ENCODE measurements around the gene MYO9B. TPM values are rescaled to one million over a fixed set of nuclear protein-coding genes. Genes with fewer than 3 reads are reported as not detected.
"Not testable (repeated sequence)": the region's sequence is repeated elsewhere in the genome, so short reads cannot be mapped to it uniquely, and the experiment has no call there.

The MYO9B gene
- total RNA-seq, 5 donors from 2014 or later (not counting 1 experiment from before 2014, with no cell fraction given), result 185 to 220 (median 202) TPM

DNA sequence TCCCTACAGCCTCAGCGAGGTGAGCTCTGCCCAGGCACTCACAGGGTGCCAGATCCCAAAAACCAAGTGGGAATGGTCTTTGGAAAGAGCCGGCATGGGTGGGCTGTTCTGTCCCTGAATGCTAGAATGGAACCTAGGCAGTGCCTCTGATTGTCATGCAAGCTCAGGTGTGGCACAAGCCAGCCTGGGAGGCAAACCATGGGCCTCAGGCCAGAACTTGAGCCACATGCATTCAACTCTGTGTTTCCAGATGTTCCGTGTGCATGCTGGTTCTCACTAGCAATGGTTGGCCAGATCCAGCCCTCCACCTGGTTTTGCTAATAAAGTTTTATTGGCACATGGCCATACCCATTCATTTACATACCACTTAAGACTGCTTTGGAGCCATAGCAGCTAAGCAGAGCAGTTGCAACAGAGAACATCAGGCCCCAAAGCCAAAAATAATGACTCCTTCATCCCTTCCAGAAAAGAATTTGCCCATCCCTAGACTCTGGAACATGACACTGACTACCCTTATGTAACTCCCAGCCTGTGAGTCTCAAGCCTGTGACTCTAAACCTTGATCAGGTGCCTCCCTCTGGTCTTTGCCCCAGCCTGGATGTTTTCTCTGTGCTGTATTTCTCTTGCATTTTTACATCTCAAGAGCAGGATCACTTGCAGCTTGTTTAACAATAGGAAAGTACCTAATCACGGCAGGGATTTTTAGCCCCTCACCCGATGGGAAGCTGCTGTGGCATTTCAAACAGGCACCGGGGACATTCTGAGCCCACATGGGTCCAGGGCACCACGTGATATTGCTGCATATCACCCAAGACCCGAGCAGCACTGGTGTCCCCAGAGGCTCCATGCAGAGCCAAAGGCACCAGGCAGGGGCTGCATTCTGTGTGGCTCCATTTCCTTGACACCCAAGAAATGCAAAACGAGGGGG lies 84.2 kb downstream of the MYO9B start:
- no peaks in the 10 kb centered on the region for H3K27me3 ChIP-seq (replicated peaks in 1 of 2; ENCODE audit: control insufficient read depth in 2 of 2, extremely low read depth in 1 of 2, insufficient read depth in 2 of 2, low read length in 1 of 2)
- no peak overlapping the region for H3K4me3 ChIP-seq (ENCODE audit: control insufficient read depth in 1 of 2, extremely low read depth in 1 of 2, low read length in 1 of 2)
- ChIA-PET POLR2A (no interaction called here), CTCF (interaction anchor here in 1 of 2 donors (0.6 kb wide), 1 partner anchor 221 kb away, joined by 3 read pairs; no protein-coding TSS in a partner anchor)
- Mint-ChIP-seq H3K36me3 (peaks cover 50% of the 10 kb centered on the region), H3K4me1 (peaks cover 0 to 5% (median 0%) of the 10 kb centered on the region in 3 donors), H3K9me3 (peaks cover 0 to 4% (median 0%) of the 10 kb centered on the region in 3 donors), H3K27ac (peak overlapping the region; percentile 61 to 65), H3K4me3 (no peak overlapping the region), H3K27me3 (no peaks in the 10 kb centered on the region)
- H3K36me3 ChIP-seq (ENCODE audit: control insufficient read depth in 2 of 2, extremely low read depth in 1 of 2, insufficient read depth in 1 of 2, low read length in 1 of 2), result peaks cover 23 to 74% of the 10 kb centered on the region in 2 donors
- peaks cover 0 to 14% of the 10 kb centered on the region in 2 experiments for H3K4me1 ChIP-seq (ENCODE audit: control insufficient read depth in 1 of 2, extremely low read depth in 1 of 2, insufficient read depth in 2 of 2, low read length in 2 of 2)
- ATAC-seq (replicated peaks in 1 of 4) (no peak), DNase-seq (no peak)
- H3K9me3 ChIP-seq, result no peaks in the 10 kb centered on the region
- H3K27ac ChIP-seq (ENCODE audit: low read length), result no peak overlapping the region
- WGBS (ENCODE audit: insufficient coverage), result 97% methylated on average over 8 of the region's 9 CpGs

DNA sequence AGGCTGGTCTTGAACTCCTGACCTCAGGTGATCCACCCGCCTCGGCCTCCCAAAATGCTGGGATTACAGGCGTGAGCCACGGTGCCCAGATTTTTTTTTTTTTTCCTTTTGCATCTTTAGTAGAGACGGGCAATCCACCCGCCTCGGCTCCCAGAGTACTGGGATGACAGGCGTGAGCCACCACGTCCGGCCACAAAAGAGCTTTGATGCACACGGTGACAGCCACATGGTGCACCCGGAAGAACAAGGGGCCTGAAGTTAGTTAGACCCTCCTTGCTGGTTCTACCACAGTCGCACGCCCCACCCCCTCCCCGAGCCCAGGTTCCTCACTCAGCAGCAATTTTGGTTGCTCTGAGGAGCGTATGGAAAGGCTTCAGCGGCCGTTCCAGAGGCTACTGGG lies 85.3 kb downstream of the MYO9B start:
- Histone ChIP-seq H3K36me3 (ENCODE audit: control insufficient read depth in 2 of 2, extremely low read depth in 1 of 2, insufficient read depth in 1 of 2, low read length in 1 of 2) (peaks cover 24 to 74% of the 10 kb centered on the region in 2 donors), H3K4me1 (ENCODE audit: control insufficient read depth in 1 of 2, extremely low read depth in 1 of 2, insufficient read depth in 2 of 2, low read length in 2 of 2) (peaks cover 0 to 14% of the 10 kb centered on the region in 2 experiments), H3K27ac (ENCODE audit: low read length) (no peak overlapping the region), H3K9me3 (no peaks in the 10 kb centered on the region), H3K27me3 (replicated peaks in 1 of 2; ENCODE audit: control insufficient read depth in 2 of 2, extremely low read depth in 1 of 2, insufficient read depth in 2 of 2, low read length in 1 of 2) (no peaks in the 10 kb centered on the region), H3K4me3 (ENCODE audit: control insufficient read depth in 1 of 2, extremely low read depth in 1 of 2, low read length in 1 of 2) (no peak overlapping the region)
- ChIA-PET CTCF (interaction anchor here (0.7 kb wide), 3 partner anchors 76 to 101 kb away, joined by 3 to 6 read pairs (median 3); no protein-coding TSS in a partner anchor), POLR2A (interaction anchor here in 1 of 2 donors (0.7 kb wide), 1 partner anchor 872 kb away, joined by 6 read pairs; no protein-coding TSS in a partner anchor)
- peaks cover 0 to 5% (median 0%) of the 10 kb centered on the region in 3 donors for H3K4me1 Mint-ChIP-seq
- H3K9me3 Mint-ChIP-seq, result peaks cover 0 to 4% (median 0%) of the 10 kb centered on the region in 3 donors
- WGBS (ENCODE audit: insufficient coverage), result 81% methylated on average over 18 of the region's 18 CpGs
- ATAC-seq (replicated peaks in 1 of 4) (peak in 2 of 4 experiments; percentile 44 to 53), DNase-seq (peak in 9 of 35 experiments; percentile 7 to 58 (median 17))
- no peaks in the 10 kb centered on the region for H3K27me3 Mint-ChIP-seq
- peaks cover 56% of the 10 kb centered on the region for H3K36me3 Mint-ChIP-seq
- peak overlapping the region in 1 of 2 donors; percentile 16 for H3K27ac Mint-ChIP-seq
- H3K4me3 Mint-ChIP-seq, result no peak overlapping the region

DNA sequence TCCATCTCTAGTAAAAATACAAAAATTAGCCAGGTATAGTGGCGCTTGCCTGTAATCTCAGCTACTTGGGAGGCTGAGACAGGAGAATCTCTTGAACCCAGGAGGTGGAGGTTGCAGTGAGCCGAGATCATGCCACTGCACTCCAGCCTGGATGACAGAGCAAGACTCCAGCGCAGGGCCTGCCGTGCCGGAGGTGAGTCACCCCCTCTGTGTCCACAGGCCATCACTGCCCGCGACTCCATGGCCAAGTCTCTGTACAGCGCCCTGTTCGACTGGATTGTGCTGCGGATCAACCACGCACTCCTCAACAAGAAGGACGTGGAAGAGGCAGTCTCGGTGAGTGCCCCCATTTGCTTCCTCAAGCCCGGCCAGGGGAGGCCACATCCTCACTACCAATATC lies 86.6 kb downstream of the MYO9B start:
- DNase-seq; H3K27me3 ChIP-seq (replicated peaks in 1 of 2; ENCODE audit: control insufficient read depth in 2 of 2, extremely low read depth in 1 of 2, insufficient read depth in 2 of 2, low read length in 1 of 2); ATAC-seq (replicated peaks in 1 of 4); H3K9me3 ChIP-seq; H3K4me3 ChIP-seq (ENCODE audit: control insufficient read depth in 1 of 2, extremely low read depth in 1 of 2, low read length in 1 of 2); H3K4me3 Mint-ChIP-seq; H3K9me3 Mint-ChIP-seq; H3K4me1 Mint-ChIP-seq; CTCF ChIA-PET; POLR2A ChIA-PET; H3K27ac Mint-ChIP-seq; H3K27ac ChIP-seq (ENCODE audit: low read length); H3K27me3 Mint-ChIP-seq: not testable (repeated sequence)
- WGBS (ENCODE audit: insufficient coverage), result 98% methylated on average over 12 of the region's 14 CpGs
- peaks cover 60% of the 10 kb centered on the region for H3K36me3 Mint-ChIP-seq
- Histone ChIP-seq H3K4me1 (ENCODE audit: control insufficient read depth in 1 of 2, extremely low read depth in 1 of 2, insufficient read depth in 2 of 2, low read length in 2 of 2) (peaks cover 0 to 14% of the 10 kb centered on the region in 2 experiments), H3K36me3 (ENCODE audit: control insufficient read depth in 2 of 2, extremely low read depth in 1 of 2, insufficient read depth in 1 of 2, low read length in 1 of 2) (peaks cover 29 to 68% of the 10 kb centered on the region in 2 donors)

DNA sequence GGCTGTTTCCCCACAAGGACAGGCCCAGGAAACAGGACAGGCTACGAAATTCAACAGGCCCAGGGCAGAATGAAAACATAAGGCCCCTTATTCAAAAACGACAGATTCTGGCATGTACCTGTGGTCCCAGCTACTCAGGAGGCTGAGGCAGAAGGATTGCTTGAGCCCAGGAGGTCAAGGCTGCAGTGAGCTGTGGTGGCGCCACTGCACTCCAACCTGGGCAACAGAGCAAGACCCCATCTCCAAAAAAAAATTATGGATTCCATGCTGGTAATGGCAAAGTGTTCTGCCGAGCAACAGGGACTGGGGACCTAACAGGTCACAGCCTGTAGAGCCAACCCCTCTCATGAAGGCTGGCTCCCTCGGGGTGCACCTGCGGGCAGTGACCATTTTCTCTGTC lies 87.0 kb downstream of the MYO9B start:
- Mint-ChIP-seq H3K27ac (no peak overlapping the region), H3K9me3 (peaks cover 0 to 4% (median 0%) of the 10 kb centered on the region in 3 donors), H3K4me3 (no peak overlapping the region), H3K27me3 (no peaks in the 10 kb centered on the region), H3K4me1 (peaks cover 0 to 5% (median 0%) of the 10 kb centered on the region in 3 donors), H3K36me3 (peaks cover 59% of the 10 kb centered on the region)
- Histone ChIP-seq H3K4me3 (ENCODE audit: control insufficient read depth in 1 of 2, extremely low read depth in 1 of 2, low read length in 1 of 2) (no peak overlapping the region), H3K27ac (ENCODE audit: low read length) (no peak overlapping the region), H3K4me1 (ENCODE audit: control insufficient read depth in 1 of 2, extremely low read depth in 1 of 2, insufficient read depth in 2 of 2, low read length in 2 of 2) (peaks cover 0 to 14% of the 10 kb centered on the region in 2 experiments), H3K36me3 (ENCODE audit: control insufficient read depth in 2 of 2, extremely low read depth in 1 of 2, insufficient read depth in 1 of 2, low read length in 1 of 2) (peaks cover 34 to 69% of the 10 kb centered on the region in 2 donors), H3K27me3 (replicated peaks in 1 of 2; ENCODE audit: control insufficient read depth in 2 of 2, extremely low read depth in 1 of 2, insufficient read depth in 2 of 2, low read length in 1 of 2) (no peaks in the 10 kb centered on the region), H3K9me3 (no peaks in the 10 kb centered on the region)
- DNase-seq (no peak), ATAC-seq (replicated peaks in 1 of 4) (no peak)
- ChIA-PET POLR2A (no interaction called here), CTCF (no interaction called here)
- 98% methylated on average over 4 of the region's 6 CpGs for WGBS (ENCODE audit: insufficient coverage)

DNA sequence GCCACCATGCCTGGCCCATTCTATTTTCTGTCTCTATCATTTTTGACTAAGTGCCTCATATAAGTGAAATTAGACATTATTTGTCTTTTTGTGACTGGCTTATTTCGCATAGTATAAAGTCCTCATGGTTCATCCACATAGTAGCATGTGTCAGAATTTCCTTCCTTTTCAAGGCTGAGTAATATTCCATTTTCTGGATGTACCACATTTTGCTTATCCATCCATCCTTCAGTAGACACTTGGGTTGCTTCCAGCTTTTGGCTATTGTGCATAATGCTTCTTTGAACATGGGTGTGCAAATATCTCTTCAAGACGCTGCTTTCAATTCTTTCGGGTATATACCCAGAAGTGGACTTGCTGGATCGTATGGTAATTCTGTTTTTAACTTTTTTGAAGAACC lies 88.1 kb downstream of the MYO9B start:
- H3K9me3 ChIP-seq, result no peaks in the 10 kb centered on the region
- ChIA-PET POLR2A (interaction anchor here in 1 of 2 donors (0.7 kb wide), 1 partner anchor 40 kb away, joined by 6 read pairs; no protein-coding TSS in a partner anchor), CTCF (no interaction called here)
- no peak for DNase-seq
- no peak overlapping the region for H3K27ac Mint-ChIP-seq
- H3K4me1 Mint-ChIP-seq, result peaks cover 0 to 5% (median 0%) of the 10 kb centered on the region in 3 donors
- ATAC-seq (replicated peaks in 1 of 4), result no peak
- H3K4me3 ChIP-seq (ENCODE audit: control insufficient read depth in 1 of 2, extremely low read depth in 1 of 2, low read length in 1 of 2), result no peak overlapping the region
- H3K9me3 Mint-ChIP-seq, result peaks cover 0 to 4% (median 0%) of the 10 kb centered on the region in 3 donors
- no peak overlapping the region for H3K4me3 Mint-ChIP-seq
- peaks cover 63% of the 10 kb centered on the region for H3K36me3 Mint-ChIP-seq
- 100% methylated on average over 3 of the region's 4 CpGs for WGBS (ENCODE audit: insufficient coverage)
- H3K4me1 ChIP-seq (ENCODE audit: control insufficient read depth in 1 of 2, extremely low read depth in 1 of 2, insufficient read depth in 2 of 2, low read length in 2 of 2), result peaks cover 0 to 14% of the 10 kb centered on the region in 2 experiments
- H3K27me3 Mint-ChIP-seq, result no peaks in the 10 kb centered on the region
- peaks cover 33 to 74% of the 10 kb centered on the region in 2 donors for H3K36me3 ChIP-seq (ENCODE audit: control insufficient read depth in 2 of 2, extremely low read depth in 1 of 2, insufficient read depth in 1 of 2, low read length in 1 of 2)
- H3K27me3 ChIP-seq (replicated peaks in 1 of 2; ENCODE audit: control insufficient read depth in 2 of 2, extremely low read depth in 1 of 2, insufficient read depth in 2 of 2, low read length in 1 of 2), result no peaks in the 10 kb centered on the region
- no peak overlapping the region for H3K27ac ChIP-seq (ENCODE audit: low read length)

DNA sequence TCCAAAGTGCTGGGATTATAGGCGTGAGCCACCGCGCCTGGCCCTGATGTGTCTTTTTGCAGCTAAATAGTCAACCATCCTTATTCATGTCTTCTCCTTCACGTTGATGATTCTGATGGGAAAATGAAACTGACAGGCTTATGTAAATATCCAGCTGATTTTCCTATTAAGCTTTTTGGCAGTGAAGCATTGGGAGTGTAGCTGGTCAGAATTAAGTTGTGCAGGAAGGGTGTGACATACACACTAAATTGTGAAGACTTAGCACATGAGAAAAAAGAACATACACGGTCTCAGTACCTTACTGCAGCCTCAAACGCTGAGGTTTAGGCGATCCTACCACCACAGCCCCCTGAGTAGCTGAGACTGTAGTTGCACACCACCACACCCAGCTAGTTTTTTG lies 89.1 kb downstream of the MYO9B start:
- no peak for ATAC-seq (replicated peaks in 1 of 4)
- Histone ChIP-seq H3K27me3 (replicated peaks in 1 of 2; ENCODE audit: control insufficient read depth in 2 of 2, extremely low read depth in 1 of 2, insufficient read depth in 2 of 2, low read length in 1 of 2) (no peaks in the 10 kb centered on the region), H3K9me3 (no peaks in the 10 kb centered on the region), H3K36me3 (ENCODE audit: control insufficient read depth in 2 of 2, extremely low read depth in 1 of 2, insufficient read depth in 1 of 2, low read length in 1 of 2) (peaks cover 35 to 77% of the 10 kb centered on the region in 2 donors), H3K4me3 (ENCODE audit: control insufficient read depth in 1 of 2, extremely low read depth in 1 of 2, low read length in 1 of 2) (no peak overlapping the region), H3K4me1 (ENCODE audit: control insufficient read depth in 1 of 2, extremely low read depth in 1 of 2, insufficient read depth in 2 of 2, low read length in 2 of 2) (peaks cover 0 to 14% of the 10 kb centered on the region in 2 experiments), H3K27ac (ENCODE audit: low read length) (no peak overlapping the region)
- peaks cover 0 to 5% (median 0%) of the 10 kb centered on the region in 3 donors for H3K4me1 Mint-ChIP-seq
- ChIA-PET CTCF (interaction anchor here in 1 of 2 donors (0.6 kb wide), 1 partner anchor 1792 kb away, joined by 3 read pairs; no protein-coding TSS in a partner anchor), POLR2A (no interaction called here)
- no peak overlapping the region for H3K27ac Mint-ChIP-seq
- peaks cover 64% of the 10 kb centered on the region for H3K36me3 Mint-ChIP-seq
- no peak overlapping the region for H3K4me3 Mint-ChIP-seq
- WGBS (ENCODE audit: insufficient coverage), result 100% methylated on average over 1 of the region's 7 CpGs
- DNase-seq, result no peak
- no peaks in the 10 kb centered on the region for H3K27me3 Mint-ChIP-seq
- peaks cover 0 to 4% (median 0%) of the 10 kb centered on the region in 3 donors for H3K9me3 Mint-ChIP-seq

Measured in T-cell (primary cell).